NK-92 (cell line): ENCODE data around the gene OR5AU1.
"Not testable (repeated sequence)": the region's sequence is repeated elsewhere in the genome, so short reads cannot be mapped to it uniquely, and the experiment has no call there.

ENCODE experiments used
- DNase-seq: peaks from one replicate; lab custom pipeline; 2025; ENCODE audit not compliant: unreplicated experiment; lab: John Stamatoyannopoulos, UW

OR5AU1 gene

DNA sequence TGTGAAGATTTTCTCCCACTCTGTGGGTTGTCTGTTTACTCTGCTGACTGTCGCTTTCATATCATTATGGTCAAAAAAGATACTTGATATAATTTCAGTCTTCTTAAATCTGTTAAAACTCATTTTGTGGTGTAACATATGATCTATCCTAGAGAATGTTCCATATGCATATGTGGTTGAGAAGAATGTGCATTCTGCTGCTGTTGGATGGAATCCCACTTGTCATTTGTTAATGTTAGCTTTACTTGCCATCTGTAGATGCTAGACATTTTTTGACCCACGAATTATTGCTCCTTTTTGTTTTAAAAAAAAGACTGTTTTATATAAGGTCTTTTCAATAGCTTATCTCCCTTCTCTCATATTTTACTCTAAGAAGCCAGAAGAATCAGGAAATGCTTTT is 26.3 kb upstream of the OR5AU1 start:
- DNase-seq, result no peak

DNA sequence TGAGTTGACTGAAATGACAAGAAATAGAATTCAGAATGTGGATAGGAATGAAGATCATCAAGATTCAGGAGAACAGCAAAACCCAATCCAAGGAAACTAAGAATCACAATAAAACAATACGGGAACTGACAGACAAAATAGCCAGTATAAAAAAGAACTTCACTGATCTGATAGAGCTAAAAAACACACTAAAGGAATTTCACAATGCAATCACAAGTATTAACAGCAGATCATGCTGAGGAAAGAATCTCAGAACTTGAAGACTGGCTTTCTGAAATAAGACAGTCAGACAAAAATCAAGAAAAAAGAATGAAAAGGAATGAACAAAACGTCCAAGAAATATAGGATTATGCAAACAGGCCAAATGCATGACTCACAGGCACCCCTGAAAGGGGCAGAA is 15.3 kb upstream of the OR5AU1 start:
- DNase-seq, result no peak

DNA sequence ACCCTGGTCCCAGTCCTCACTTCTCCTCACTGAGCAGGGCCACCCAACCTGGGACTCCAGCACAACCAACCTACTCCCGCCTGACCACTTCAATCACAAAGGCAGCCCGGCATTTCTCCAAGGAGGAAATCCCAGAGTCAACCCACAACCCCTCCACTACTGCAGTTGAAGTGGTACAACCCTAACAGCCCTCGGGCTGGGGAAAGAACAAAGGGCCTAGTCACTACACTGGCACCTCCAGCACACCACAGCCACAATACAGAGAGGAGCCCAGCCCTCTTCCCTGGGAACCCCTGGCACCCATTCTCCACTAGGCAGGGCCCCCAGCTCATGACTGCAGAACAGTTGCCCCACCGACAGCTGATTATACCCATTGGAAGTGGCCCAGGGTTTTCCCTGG is 13.7 kb upstream of the OR5AU1 start:
- no peak for DNase-seq

DNA sequence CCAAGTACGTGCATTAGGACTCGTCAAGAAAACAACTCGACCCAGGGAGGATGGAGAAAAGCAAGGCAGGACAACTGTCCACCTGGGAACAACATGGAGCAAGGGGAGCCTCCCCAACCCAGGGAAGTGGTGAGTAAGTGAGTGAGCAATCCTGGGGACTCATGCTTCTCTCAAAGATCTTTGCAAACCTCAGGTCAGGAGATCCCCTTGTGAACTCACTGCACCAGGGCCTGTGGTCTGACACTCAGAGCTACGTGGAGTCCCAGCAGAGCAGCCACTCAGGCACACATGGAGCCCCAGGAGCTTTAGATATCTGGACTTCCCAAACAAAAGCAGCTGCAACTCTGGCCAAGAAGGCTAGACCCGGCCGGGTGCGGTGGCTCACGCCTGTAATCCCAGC is 12.2 kb upstream of the OR5AU1 start:
- no peak for DNase-seq

- not testable (repeated sequence) for DNase-seq
Observed at GRCh38 chr14:21165670-21166069, 9.8 kb upstream of the OR5AU1 start.

DNA sequence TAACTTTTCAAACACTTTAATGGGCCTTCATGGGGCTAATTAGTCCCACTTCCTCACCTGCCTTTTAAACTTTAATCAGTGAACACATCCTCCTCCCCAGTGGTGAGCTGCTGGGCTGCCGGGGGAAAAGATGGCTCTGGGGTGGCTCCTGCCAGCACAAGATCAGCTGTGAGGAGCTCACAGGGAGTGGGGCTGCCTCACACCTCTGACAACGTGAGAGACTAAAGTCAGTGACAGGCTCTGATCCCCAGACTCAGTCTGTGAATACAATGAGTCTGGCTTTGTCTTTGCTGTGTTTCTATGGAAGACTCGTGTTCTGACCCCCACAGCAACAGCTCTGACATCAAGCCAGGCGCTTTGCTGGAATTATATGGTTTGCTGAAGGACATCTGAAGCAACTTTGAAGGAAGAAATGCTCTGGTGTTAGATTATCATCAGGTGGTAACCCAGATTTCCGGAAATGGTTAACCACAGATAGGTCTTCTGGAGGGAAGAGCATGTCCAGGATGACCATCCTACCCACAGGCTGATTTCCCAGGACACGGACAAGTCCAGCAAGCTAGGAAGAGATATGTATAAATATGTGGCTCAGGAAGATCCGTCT is 9.2 kb upstream of the OR5AU1 start:
- DNase-seq, result not testable (repeated sequence)

DNA sequence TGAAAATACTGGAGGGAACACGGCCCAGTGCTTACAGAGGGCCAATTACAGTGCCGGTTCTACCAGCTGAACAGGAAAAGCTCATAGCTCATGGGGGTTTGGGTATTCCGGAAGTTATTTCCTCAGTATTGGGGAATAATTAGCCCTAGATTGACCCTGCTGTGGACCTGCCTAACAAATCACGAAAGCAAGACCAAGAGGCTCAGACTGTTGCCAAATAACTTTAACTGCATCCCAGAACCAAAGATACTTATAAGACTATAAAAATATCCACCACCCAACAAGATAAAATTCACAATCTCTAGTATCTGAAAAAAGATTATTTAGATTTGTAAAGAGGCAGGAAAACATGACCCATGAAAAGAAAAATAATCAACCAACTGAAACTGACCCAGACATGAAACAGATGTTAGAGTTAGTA is 8.0 kb upstream of the OR5AU1 start:
- DNase-seq, result no peak

DNA sequence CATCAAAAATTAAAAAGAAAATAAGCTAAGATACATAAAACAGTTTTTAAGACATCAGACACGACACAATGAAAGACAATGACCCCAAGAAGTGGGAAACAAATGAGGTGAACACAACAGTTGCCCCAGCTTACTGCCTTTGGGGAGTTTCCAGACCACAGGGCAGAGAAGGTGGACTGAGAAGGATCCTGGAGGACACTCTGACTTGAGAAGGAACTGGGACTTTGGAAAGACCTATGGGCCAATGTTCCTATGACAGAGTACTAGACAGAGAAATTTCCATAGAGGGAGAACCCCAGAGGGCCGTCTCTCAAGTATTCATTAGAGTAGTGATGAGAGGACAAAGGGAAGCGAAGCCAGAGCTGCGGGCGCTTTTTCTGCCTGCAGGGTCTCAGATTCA is 6.2 kb upstream of the OR5AU1 start:
- DNase-seq, result no peak

DNA sequence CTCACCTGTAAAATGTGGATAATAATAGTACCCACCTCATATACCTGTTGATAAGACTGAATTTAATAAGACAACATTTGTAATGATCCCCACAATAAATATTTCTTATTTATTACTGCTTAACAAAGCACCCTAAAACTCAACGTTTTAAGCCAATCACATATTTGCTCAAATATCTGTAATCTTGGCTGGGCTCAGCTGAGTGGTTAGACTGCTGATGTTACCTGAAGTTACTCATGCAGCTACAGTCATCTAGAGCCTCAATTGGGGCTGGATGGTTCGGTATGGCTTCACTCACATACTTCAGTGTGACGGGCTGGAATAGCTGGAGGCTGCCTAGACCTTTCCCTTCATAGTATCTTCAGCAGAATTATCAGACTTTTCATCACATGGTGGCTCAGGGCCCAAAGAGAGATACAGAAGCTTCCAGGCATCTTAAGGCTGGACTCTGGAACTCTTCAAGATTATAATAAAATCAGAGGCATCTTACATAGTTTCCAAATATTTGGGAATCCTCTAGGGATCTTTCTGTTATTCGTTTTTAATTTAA is 4.3 kb upstream of the OR5AU1 start:
- DNase-seq, result no peak

GRCh38 chr14:21158175-21158574 is 2.3 kb upstream of the OR5AU1 start:
- DNase-seq, result not testable (repeated sequence)

GRCh38 chr14:21149641-21150367 is 6.1 kb downstream of the OR5AU1 start:
- no peak for DNase-seq

GRCh38 chr14:21145437-21145836 is 10.4 kb downstream of the OR5AU1 start:
- DNase-seq, result no peak

DNA sequence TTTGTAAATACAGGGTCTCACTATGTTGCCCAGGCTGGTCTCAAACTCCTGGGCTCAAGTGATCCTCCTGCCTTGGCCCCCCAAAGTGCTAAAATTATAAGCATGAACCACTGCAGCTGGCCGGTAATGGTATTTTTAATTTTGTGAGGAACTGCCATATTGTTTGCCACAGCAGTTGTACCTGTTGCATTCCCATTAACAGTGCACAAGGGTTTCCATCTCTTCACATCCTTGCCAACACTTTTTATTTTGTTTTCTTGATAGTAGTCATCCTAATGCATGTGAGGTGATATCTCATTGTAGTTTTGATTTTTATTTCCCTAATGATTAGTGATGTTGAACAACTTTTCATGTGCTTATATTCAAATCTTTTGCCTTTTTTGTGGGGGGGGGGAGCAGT is 13.5 kb downstream of the OR5AU1 start:
- no peak for DNase-seq

DNA sequence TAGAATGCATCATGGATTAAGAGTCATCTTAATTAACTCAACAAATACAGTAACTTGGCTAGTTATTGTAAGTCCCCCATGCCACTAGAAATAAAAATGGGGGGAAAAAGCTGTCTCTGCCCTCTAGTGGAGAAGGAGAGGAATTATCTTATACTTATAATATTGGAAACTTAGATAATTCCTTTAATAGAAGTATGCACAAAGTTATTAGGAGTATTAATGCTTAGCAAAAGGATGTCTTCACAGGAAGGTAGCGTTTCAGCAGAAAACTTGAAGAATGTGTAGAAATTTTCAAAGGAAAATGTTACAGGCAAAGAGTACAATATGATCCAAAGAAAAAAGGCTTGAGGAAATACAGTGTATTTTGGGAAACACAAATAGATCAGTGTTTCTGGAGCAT is 19.8 kb downstream of the OR5AU1 start:
- DNase-seq, result no peak

GRCh38 chr14:21133901-21134300 is 22.0 kb downstream of the OR5AU1 start:
- DNase-seq, result no peak

GRCh38 chr14:21123429-21123828 is 32.4 kb downstream of the OR5AU1 start:
- DNase-seq, result no peak

GRCh38 chr14:21121122-21121521 is 34.7 kb downstream of the OR5AU1 start:
- DNase-seq, result no peak

GRCh38 chr14:21120686-21121085 is 35.2 kb downstream of the OR5AU1 start:
- DNase-seq, result no peak

DNA sequence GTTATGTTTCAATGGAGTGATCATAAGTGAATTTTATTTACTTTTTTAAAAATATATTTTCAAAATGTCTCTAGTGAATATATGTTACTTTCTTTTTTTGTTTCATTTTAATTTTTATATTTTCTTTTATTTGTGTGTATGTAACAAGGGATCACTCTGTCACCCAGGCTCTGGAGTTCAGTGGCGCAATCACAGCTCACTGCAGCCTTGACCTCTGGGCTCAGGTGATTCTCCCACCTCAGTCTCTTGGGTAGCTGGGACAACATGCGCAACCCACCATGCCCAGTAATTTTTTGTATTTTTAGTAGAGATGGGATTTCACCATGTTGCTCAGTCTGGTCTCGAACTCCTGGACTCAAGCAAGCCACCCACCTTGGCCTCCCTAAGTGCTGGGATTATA is 36.9 kb downstream of the OR5AU1 start:
- no peak for DNase-seq

GRCh38 chr14:21113369-21113768 is 42.5 kb downstream of the OR5AU1 start:
- DNase-seq, result no peak

DNA sequence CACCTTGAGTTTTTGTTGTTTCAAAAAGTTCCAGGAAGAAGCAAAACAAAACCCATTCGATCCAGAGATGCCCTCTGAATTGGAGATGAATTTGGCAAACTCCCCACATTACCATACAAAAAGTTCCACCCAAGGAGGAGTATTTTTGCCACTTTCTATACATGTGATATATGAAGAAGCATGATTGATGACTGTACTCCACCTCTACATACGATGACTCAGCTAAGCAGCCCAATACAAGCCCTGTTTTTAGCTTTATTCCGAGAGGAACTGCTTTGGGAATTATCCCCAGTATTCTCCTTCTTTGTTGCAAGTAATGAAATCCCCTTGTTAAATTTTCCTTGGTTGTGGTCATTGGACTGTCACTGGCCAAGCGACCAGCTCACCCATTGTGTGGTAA is 43.6 kb downstream of the OR5AU1 start:
- DNase-seq, result no peak

DNA sequence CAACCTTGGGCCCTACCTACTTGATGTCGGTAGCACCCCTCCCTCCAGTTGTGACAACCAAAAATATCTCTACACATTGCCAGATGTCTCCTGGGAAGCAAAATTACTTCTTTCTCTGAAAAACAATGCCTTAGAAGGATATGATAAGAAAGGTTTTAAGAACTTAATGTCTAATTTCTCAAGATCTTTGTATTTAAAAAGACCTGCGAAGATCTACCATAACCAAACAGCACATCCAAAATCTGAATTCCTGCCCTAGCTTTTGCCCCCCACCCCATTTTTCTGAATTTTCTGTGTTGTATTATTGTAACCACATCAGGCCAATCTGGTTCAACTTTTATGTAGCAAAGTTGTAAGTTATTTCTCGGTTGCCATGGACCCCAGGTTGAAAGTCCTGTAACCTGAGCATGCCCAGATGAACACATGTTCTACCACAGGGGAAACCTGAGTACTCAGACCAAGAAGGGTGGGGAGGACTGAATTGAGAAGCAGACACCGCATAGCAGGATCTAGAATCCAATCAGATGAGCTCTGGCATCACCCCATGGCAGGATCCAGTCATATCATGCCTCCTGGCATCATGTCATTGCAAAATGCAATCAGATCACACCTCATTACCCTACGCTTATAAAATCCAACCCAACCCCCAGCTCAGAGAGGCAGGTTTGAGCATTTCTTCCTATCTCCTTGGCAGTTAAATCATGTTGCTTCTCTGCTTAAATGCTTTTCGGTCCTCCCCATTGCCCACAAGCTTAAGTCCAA is 46.3 kb downstream of the OR5AU1 start:
- no peak for DNase-seq
